ENCODE data around the gene LTO1. TPM values are rescaled to one million over a fixed set of nuclear protein-coding genes. Genes with fewer than 3 reads are reported as not detected.
A peak's percentile ranks its signal among the peaks of the same experiment; 100 is the strongest.

The LTO1 gene
- polyA plus RNA-seq, 1 donor (not counting 4 experiments of a cell fraction or from before 2014, with no cell fraction given), result 24.3 TPM

DNA sequence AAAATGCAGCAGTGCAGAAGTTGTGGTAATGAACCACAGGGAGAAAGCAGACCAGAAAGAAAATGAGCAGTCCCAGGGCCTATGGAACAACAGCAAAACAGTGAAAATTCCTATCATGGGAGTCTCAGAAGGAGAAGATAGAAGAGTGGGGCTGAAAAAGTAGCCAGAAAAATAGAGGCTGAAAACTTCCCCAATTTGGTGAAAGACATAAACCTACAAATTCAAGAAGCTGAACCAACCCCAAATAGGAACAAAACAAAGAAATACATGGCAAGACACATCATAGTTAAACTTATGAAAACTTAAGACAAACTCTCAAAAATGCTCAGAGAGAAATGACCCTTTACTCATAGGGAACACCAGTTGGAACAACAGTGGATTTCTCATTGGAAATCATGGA, 17.3 kb upstream of the LTO1 start:
- Histone ChIP-seq H3K79me2 (ENCODE audit: control insufficient read depth, insufficient read depth, low read length) (no peaks in the 10 kb centered on the region), H3K4me2 (ENCODE audit: control insufficient read depth, extremely low read depth, insufficient read depth, low read depth, low read length) (no peak overlapping the region), H4K20me1 (ENCODE audit: control insufficient read depth, extremely low read depth, insufficient read depth, low read length) (no peaks in the 10 kb centered on the region), H2AFZ (ENCODE audit: control insufficient read depth, low read length) (no peak overlapping the region), H3K4me3 (ENCODE audit: control insufficient read depth in 2 of 3, extremely low read depth in 1 of 3, insufficient read depth in 2 of 3, low read depth in 1 of 3, low read length in 3 of 3) (no peak overlapping the region), H3K9me1 (ENCODE audit: control insufficient read depth, extremely low read depth, insufficient read depth, low read length) (no peaks in the 10 kb centered on the region), H3K9ac (ENCODE audit: control insufficient read depth, extremely low read depth, insufficient read depth, low read length) (no peak overlapping the region), H3K36me3 (ENCODE audit: control insufficient read depth in 2 of 2, extremely low read depth in 1 of 2, insufficient read depth in 2 of 2, low read length in 2 of 2) (no peaks in the 10 kb centered on the region), H3K9me3 (ENCODE audit: control insufficient read depth, low read depth, low read length) (no peaks in the 10 kb centered on the region), H3K4me1 (ENCODE audit: control insufficient read depth, extremely low read depth, insufficient read depth, low read length) (peaks cover 9% of the 10 kb centered on the region), H3K27me3 (ENCODE audit: control insufficient read depth, extremely low read depth, insufficient read depth, low read length) (peaks cover 8% of the 10 kb centered on the region), H3K27ac (ENCODE audit: control insufficient read depth, insufficient read depth, low read length) (no peak overlapping the region)
- dilution Hi-C loops (cut with MboI; ENCODE audit: extremely low pct_ligation_motif_present, low sequenced_read_pairs), result no loop called here
- FAIRE-seq (no peak), DNase-seq (ENCODE audit: low read depth, low spot score) (no peak)
- TF ChIP-seq, protein P1, sequence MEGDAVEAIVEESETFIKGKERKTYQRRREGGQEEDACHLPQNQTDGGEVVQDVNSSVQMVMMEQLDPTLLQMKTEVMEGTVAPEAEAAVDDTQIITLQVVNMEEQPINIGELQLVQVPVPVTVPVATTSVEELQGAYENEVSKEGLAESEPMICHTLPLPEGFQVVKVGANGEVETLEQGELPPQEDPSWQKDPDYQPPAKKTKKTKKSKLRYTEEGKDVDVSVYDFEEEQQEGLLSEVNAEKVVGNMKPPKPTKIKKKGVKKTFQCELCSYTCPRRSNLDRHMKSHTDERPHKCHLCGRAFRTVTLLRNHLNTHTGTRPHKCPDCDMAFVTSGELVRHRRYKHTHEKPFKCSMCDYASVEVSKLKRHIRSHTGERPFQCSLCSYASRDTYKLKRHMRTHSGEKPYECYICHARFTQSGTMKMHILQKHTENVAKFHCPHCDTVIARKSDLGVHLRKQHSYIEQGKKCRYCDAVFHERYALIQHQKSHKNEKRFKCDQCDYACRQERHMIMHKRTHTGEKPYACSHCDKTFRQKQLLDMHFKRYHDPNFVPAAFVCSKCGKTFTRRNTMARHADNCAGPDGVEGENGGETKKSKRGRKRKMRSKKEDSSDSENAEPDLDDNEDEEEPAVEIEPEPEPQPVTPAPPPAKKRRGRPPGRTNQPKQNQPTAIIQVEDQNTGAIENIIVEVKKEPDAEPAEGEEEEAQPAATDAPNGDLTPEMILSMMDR (optimal IDR thresholded peaks at IDR 0.05 in 1 of 3, IDR thresholded peaks at IDR 0.05 in 1 of 3, conservative IDR thresholded peaks at IDR 0.05 in 1 of 3; ENCODE audit: extremely low read depth in 1 of 3, insufficient read depth in 2 of 3, low read length in 3 of 3), result no peak
- no peak for TF ChIP-seq EZH2 (IDR thresholded peaks at IDR 0.05; ENCODE audit: low read length)

DNA sequence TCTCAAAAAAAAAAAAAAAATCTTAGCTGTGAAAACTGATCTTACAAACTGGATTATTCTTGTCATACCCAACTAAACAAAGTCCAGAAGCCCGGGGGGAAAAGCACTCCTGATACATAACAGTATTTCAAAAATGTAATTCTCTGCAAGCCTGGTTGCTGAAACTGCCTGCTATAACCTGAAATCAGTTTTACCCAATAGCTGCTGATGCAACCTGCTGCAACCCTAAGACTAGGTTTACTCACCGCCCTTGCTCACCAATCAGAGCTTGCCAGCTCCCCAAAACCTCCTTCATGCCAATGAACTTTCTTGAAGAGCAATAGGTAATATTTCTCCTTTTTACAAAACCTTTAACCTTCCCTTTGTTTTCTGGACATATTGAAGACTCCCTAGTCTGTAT, 16.3 kb upstream of the LTO1 start:
- no peaks in the 10 kb centered on the region for H3K9me3 ChIP-seq (ENCODE audit: control insufficient read depth, low read depth, low read length)
- dilution Hi-C loops (cut with MboI; ENCODE audit: extremely low pct_ligation_motif_present, low sequenced_read_pairs), result no loop called here
- H3K4me3 ChIP-seq (ENCODE audit: control insufficient read depth in 2 of 3, extremely low read depth in 1 of 3, insufficient read depth in 2 of 3, low read depth in 1 of 3, low read length in 3 of 3), result no peak overlapping the region
- H2AFZ ChIP-seq (ENCODE audit: control insufficient read depth, low read length), result no peak overlapping the region
- H3K9ac ChIP-seq (ENCODE audit: control insufficient read depth, extremely low read depth, insufficient read depth, low read length), result no peak overlapping the region
- H3K4me1 ChIP-seq (ENCODE audit: control insufficient read depth, extremely low read depth, insufficient read depth, low read length), result peaks cover 9% of the 10 kb centered on the region
- no peak overlapping the region for H3K4me2 ChIP-seq (ENCODE audit: control insufficient read depth, extremely low read depth, insufficient read depth, low read depth, low read length)
- no peaks in the 10 kb centered on the region for H3K36me3 ChIP-seq (ENCODE audit: control insufficient read depth in 2 of 2, extremely low read depth in 1 of 2, insufficient read depth in 2 of 2, low read length in 2 of 2)
- peaks cover 8% of the 10 kb centered on the region for H3K27me3 ChIP-seq (ENCODE audit: control insufficient read depth, extremely low read depth, insufficient read depth, low read length)
- no peaks in the 10 kb centered on the region for H4K20me1 ChIP-seq (ENCODE audit: control insufficient read depth, extremely low read depth, insufficient read depth, low read length)
- H3K9me1 ChIP-seq (ENCODE audit: control insufficient read depth, extremely low read depth, insufficient read depth, low read length), result no peaks in the 10 kb centered on the region
- DNase-seq (ENCODE audit: low read depth, low spot score) (no peak), FAIRE-seq (no peak)
- TF ChIP-seq, protein P1 (optimal IDR thresholded peaks at IDR 0.05 in 1 of 3, IDR thresholded peaks at IDR 0.05 in 1 of 3, conservative IDR thresholded peaks at IDR 0.05 in 1 of 3; ENCODE audit: extremely low read depth in 1 of 3, insufficient read depth in 2 of 3, low read length in 3 of 3), result no peak
- no peak for TF ChIP-seq EZH2 (IDR thresholded peaks at IDR 0.05; ENCODE audit: low read length)
- no peaks in the 10 kb centered on the region for H3K79me2 ChIP-seq (ENCODE audit: control insufficient read depth, insufficient read depth, low read length)
- peak overlapping the region; percentile 23 for H3K27ac ChIP-seq (ENCODE audit: control insufficient read depth, insufficient read depth, low read length)

Measured in keratinocyte (primary cell).